OCI-LY7 (cell line): ENCODE results near the gene PFN2. TPM values are rescaled to one million over a fixed set of nuclear protein-coding genes. Genes with fewer than 3 reads are reported as not detected.
"Not testable (repeated sequence)": the region's sequence is repeated elsewhere in the genome, so short reads cannot be mapped to it uniquely, and the experiment has no call there.

Experiments used
- BruUV-seq: library from RNA; stranded (reverse); fragments of 400-500 nt; replicated peaks from 2 replicates; lab custom pipeline; 2021; lab: Mats Ljungman, UMichigan
- CTCF ChIA-PET: fragments of 300-600 bp; sonication (Branson Sonifier 250); formaldehyde crosslinking; loops from one replicate; lab custom pipeline; 2022; ENCODE audit warnings: antibody characterized with exemption; ENCODE audit not compliant: unreplicated experiment; lab: Charles Lee
- POLR2A ChIA-PET: fragments of 300-600 bp; sonication (Branson Sonifier 250); formaldehyde crosslinking; loops from one replicate; lab custom pipeline; 2022; ENCODE audit warnings: antibody characterized with exemption; lab: Charles Lee
- DNase-seq: peaks from one replicate; pipeline ENCODE4 v3.0.0-alpha.2; 2015; ENCODE audit warnings: low spot score
- H2AFZ ChIP-seq: fragments of 200-600 bp; sonication (generic), shearing (Covaris generic); 2 replicates; pipeline ENCODE4 v1.6.1; 2014; ENCODE audit warnings: mild to moderate bottlenecking, antibody characterized with exemption, low read length, moderate library complexity
- H3K27ac ChIP-seq: fragments of 200-600 bp; sonication (generic); 2 replicates; pipeline ENCODE4 v1.5.1; 2014; ENCODE audit warnings: mixed run types, low read depth, mild to moderate bottlenecking, moderate library complexity, low read length, inconsistent platforms; ENCODE audit not compliant: poor library complexity, severe bottlenecking
- H3K36me3 ChIP-seq: fragments of 200-600 bp; sonication (generic); 2 replicates; pipeline ENCODE4 v1.6.1; 2014; ENCODE audit warnings: mild to moderate bottlenecking, antibody characterized with exemption, low read length, moderate library complexity, mixed read lengths; ENCODE audit not compliant: insufficient read depth
- H3K4me1 ChIP-seq: fragments of 200-600 bp; sonication (generic); 2 replicates; pipeline ENCODE4 v1.5.1; 2014; ENCODE audit warnings: mild to moderate bottlenecking, low read length; ENCODE audit not compliant: insufficient read depth, poor library complexity, severe bottlenecking
- H3K4me2 ChIP-seq: fragments of 200-600 bp; sonication (generic); 2 replicates; pipeline ENCODE4 v1.6.1; 2014; ENCODE audit warnings: mild to moderate bottlenecking, low read length
- H3K4me3 ChIP-seq: fragments of 200-600 bp; sonication (generic); 2 replicates; pipeline ENCODE4 v1.5.1; 2014; ENCODE audit warnings: mild to moderate bottlenecking, low read depth, low read length; ENCODE audit not compliant: poor library complexity, severe bottlenecking
- H3K79me2 ChIP-seq: fragments of 200-600 bp; sonication (generic); 2 replicates; pipeline ENCODE4 v1.6.1; 2016; ENCODE audit warnings: low read depth, mild to moderate bottlenecking, low read length, moderate library complexity, mixed read lengths; ENCODE audit not compliant: insufficient read depth
- H3K9me2 ChIP-seq: fragments of 200-600 bp; sonication (generic); 2 replicates; pipeline ENCODE4 v1.6.1; 2016; ENCODE audit warnings: mild to moderate bottlenecking, low read length, mixed read lengths; ENCODE audit not compliant: insufficient read depth
- H3K9me3 ChIP-seq: fragments of 200-600 bp; sonication (generic); 2 replicates; pipeline ENCODE4 v1.6.1; 2014; ENCODE audit warnings: mild to moderate bottlenecking, mixed run types, low read length, mixed read lengths
- H4K20me1 ChIP-seq: fragments of 200-600 bp; sonication (generic); 2 replicates; pipeline ENCODE4 v1.6.1; 2014; ENCODE audit warnings: mild to moderate bottlenecking, antibody characterized with exemption, low read length, moderate library complexity, mixed read lengths; ENCODE audit not compliant: insufficient read depth
- EZH2phosphoT487 ChIP-seq: fragments of 200-600 bp; sonication (generic); IDR thresholded peaks from 2 replicates; pipeline ENCODE4 v1.6.1; 2018; ENCODE audit warnings: low read depth, borderline replicate concordance, mild to moderate bottlenecking, mixed run types, antibody characterized with exemption, low read length, moderate library complexity, mixed read lengths
- intact Hi-C: fragments of 100-400 bp; cut with micrococcal nuclease; formaldehyde crosslinking; loops from one replicate; pipeline ENCODE4 v1.10.0; 2022; ENCODE audit not compliant: unreplicated experiment
- total RNA-seq, 2 experiments: library from RNA; depleted of rRNA in 1 of 2; stranded (reverse); fragments of >200 nt in 1 of 2; shearing (Covaris generic) in 1 of 2; gene quantifications; 2 replicates each; pipeline ENCODE4 v1.2.3, GENCODE V29; 2014 to 2022
- TF ChIP-seq, protein P1 (sequence below): fragments of 200-600 bp; sonication (generic); conservative IDR thresholded peaks from 2 replicates; pipeline ENCODE4 v1.5.1; 2014; ENCODE audit warnings: mild to moderate bottlenecking, antibody characterized with exemption, low read length, moderate library complexity, mixed read lengths

Gene PFN2
- total RNA-seq, 2 experiments from 2014 or later = 2.6 to 32.3 TPM

DNA sequence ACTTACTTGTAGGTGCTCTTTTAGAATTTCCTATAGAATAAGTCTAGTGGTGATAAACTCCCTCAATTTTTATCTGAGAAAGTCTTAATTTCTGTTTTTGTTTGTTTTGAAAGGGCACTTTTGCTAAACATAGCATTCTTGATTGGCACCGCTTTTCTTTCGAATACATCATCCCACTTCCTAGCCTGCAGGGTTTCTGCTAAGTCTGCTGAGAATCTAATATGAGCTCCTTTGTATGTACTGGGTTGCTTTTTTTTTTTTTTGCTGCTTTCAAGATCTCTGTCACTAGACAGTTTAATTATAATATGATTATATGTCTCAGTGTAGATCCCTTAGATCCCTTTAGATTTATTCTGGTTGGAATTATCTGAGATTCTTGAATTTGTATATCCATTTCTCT lies 21.5 kb downstream of the PFN2 start:
- Histone ChIP-seq H2AFZ (no peak overlapping the region), H3K4me2 (no peak overlapping the region), H3K9me2 (no peaks in the 10 kb centered on the region), H3K27ac (no peak overlapping the region), H3K9me3 (no peaks in the 10 kb centered on the region), H3K4me3 (no peak overlapping the region), H3K4me1 (no peaks in the 10 kb centered on the region), H3K79me2 (no peaks in the 10 kb centered on the region), H3K36me3 (peaks cover 11% of the 10 kb centered on the region; the same call in 1 of the 2 replicates), H4K20me1 (0 out of 2 replicates have a peak, but pooled peaks cover 3% of the 10 kb centered on the region)
- DNase-seq = no peak
- no TSS peak for BruUV-seq
- ChIA-PET CTCF (no interaction called here), POLR2A (interaction anchor here (0.7 to 1.0 kb wide), 2 partner anchors 9 to 18 kb away, joined by 3 read pairs; no protein-coding TSS in a partner anchor)
- intact Hi-C loops = no loop called here
- TF ChIP-seq, protein P1, sequence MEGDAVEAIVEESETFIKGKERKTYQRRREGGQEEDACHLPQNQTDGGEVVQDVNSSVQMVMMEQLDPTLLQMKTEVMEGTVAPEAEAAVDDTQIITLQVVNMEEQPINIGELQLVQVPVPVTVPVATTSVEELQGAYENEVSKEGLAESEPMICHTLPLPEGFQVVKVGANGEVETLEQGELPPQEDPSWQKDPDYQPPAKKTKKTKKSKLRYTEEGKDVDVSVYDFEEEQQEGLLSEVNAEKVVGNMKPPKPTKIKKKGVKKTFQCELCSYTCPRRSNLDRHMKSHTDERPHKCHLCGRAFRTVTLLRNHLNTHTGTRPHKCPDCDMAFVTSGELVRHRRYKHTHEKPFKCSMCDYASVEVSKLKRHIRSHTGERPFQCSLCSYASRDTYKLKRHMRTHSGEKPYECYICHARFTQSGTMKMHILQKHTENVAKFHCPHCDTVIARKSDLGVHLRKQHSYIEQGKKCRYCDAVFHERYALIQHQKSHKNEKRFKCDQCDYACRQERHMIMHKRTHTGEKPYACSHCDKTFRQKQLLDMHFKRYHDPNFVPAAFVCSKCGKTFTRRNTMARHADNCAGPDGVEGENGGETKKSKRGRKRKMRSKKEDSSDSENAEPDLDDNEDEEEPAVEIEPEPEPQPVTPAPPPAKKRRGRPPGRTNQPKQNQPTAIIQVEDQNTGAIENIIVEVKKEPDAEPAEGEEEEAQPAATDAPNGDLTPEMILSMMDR = no peak
- no peak for TF ChIP-seq EZH2phosphoT487

DNA sequence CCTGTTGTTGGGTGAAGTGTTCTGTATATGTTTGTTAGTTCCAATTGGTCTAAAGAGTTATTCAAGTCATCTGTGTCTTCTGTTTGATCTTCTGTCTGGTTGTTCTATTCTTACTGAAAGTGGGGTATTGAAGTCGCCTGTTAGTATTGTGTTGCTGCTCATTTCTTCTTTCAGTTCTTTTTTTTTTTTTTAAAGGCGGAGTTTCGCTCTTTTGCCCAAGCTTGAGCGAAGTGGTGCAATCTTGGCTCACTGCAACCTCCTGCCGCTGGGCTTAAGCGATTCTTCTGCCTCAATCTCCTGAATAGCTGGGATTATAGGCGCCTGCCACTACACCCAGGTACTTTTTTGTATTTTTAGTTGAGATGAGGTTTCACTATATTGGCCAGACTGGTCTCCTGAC lies 23.5 kb downstream of the PFN2 start:
- Histone ChIP-seq H3K9me3 (no peaks in the 10 kb centered on the region), H3K4me3 (no peak overlapping the region), H4K20me1 (0 out of 2 replicates have a peak, but pooled peaks cover 3% of the 10 kb centered on the region), H3K9me2 (no peaks in the 10 kb centered on the region), H3K4me2 (no peak overlapping the region), H2AFZ (no peak overlapping the region), H3K4me1 (no peaks in the 10 kb centered on the region), H3K36me3 (peaks cover 14% of the 10 kb centered on the region), H3K79me2 (no peaks in the 10 kb centered on the region), H3K27ac (no peak overlapping the region)
- no peak for DNase-seq
- POLR2A ChIA-PET = no interaction called here
- intact Hi-C loops = no loop called here
- no TSS peak for BruUV-seq
- CTCF ChIA-PET = no interaction called here
- TF ChIP-seq, protein P1 = no peak
- no peak for TF ChIP-seq EZH2phosphoT487

DNA sequence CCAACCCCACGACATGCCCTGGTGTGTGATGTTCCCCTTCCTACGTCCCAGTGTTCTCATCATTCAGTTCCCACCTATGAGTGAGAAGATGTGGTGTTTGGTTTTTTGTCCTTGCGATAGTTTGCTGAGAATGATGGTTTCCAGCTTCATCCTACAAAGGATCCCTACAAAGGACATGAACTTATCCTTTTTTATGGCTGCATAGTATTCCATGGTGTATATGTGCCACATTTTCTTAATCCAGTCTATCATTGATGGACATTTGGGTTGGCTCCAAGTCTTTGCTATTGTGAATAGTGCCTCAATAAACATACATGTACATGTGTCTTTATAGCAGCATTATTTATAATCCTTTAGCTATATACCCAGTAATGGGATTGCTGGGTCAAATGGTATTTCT lies 26.7 kb downstream of the PFN2 start:
- H3K9me2 ChIP-seq, BruUV-seq, H3K4me1 ChIP-seq, H3K4me3 ChIP-seq, CTCF ChIA-PET, H3K27ac ChIP-seq, H3K79me2 ChIP-seq, POLR2A ChIA-PET, H3K36me3 ChIP-seq, intact Hi-C loops, H4K20me1 ChIP-seq, H2AFZ ChIP-seq, H3K4me2 ChIP-seq, H3K9me3 ChIP-seq, DNase-seq: not testable (repeated sequence)
